ENCODE measurements around the gene DOCK1.

- no peak for TF ChIP-seq EZH2 (IDR thresholded peaks at IDR 0.05; ENCODE audit: insufficient read depth, poor library complexity, severe bottlenecking)
- TF ChIP-seq EZH2phosphoT487 (IDR thresholded peaks at IDR 0.05; ENCODE audit: insufficient read depth, low read depth): no peak
Observed at GRCh38 chr10:127420138-127420684, 515.0 kb downstream of the DOCK1 start.
